ENCODE results near the gene SLC35E4.
"Not testable (repeated sequence)": the region's sequence is repeated elsewhere in the genome, so short reads cannot be mapped to it uniquely, and the experiment has no call there.

The SLC35E4 gene

DNA sequence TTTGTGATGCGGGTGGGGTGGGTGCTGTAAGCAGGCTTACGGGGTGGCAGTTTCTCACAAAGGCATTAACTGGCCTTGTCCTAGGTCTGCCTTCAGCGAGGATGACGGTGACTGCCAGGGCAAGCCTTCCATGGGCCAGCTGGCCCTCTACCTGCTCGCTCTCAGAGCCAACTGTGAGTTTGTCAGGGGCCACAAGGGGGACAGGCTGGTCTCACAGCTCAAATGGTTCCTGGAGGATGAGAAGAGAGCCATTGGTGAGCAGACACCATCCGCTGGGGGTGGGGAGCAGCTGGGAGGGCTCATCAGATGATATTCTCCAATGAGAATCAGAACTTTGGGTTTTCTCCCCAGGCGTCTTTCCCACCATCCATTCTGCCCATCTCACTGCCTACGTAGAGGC is 22.8 kb upstream of the SLC35E4 start:
- DNase-seq: no peak

DNA sequence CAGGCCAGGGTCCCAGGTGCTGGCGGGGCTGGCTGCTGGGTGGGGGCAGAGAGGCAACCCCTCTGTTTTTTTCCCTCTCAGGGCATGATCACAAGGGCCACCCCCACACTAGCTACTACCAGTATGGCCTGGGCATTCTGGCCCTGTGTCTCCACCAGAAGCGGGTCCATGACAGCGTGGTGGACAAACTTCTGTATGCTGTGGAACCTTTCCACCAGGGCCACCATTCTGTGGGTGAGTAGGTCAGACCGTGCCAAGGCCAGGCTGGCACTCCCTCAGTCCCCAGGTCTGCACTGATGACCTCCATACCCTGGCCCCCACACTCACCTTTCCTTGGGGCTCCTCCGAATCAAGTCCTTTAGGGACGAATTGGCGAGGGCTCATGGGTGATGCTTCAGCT is 21.3 kb upstream of the SLC35E4 start:
- DNase-seq: no peak

DNA sequence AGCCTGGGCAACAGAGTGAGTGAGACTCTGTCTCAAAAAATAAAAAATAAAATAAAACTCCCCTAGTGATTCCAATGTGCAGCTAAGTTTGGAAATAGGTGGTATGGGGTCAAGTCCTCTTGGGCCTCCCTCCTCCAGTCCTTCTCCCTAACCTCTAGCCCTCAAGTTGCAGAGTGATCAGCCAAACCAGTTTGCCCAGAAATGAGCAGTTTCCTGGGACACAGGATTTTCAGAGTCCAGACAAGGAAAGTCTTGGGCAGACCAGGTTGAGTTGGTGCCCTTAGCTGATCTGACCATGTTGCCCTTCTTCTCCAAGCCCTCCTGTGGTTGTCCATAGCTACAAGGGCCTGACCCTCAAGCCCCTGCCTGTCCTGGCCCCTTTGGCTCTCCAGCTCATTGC is 20.7 kb upstream of the SLC35E4 start:
- DNase-seq: no peak

DNA sequence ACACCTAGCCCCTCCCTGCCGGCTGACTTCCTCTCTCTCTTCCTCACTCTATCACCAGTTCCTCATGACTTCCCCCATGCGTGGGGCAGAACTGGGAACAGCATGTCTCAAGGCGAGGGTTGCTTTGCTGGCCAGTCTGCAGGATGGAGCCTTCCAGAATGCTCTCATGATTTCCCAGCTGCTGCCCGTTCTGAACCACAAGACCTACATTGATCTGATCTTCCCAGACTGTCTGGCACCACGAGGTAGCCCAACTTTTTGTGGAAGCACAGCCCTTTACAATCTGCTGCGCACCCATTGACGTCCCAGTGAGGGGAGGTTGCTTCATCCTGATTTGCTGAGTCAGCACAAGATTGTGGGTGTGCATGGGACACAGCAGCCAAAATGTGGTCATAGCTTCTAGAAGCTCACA is 20.0 kb upstream of the SLC35E4 start:
- DNase-seq: no peak

DNA sequence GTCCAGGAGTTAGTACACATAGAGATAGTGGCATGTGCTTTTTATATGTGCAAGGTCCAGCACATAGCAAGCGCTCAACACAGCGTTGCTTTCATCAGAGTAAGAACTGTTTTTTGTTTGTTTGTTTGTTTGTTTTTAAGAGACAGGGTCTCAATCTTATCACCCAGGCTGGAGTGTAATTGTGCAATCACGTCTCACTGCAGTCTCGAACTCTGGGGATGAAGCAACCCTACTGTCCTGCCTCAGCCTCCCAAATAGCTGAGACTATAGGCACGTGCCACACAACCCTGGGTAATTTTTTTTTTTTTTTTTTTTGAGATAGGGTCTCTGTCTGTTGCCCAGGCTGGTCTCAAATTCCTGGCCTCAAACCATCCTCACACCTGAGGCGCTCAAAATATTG is 17.8 kb upstream of the SLC35E4 start:
- DNase-seq: no peak

DNA sequence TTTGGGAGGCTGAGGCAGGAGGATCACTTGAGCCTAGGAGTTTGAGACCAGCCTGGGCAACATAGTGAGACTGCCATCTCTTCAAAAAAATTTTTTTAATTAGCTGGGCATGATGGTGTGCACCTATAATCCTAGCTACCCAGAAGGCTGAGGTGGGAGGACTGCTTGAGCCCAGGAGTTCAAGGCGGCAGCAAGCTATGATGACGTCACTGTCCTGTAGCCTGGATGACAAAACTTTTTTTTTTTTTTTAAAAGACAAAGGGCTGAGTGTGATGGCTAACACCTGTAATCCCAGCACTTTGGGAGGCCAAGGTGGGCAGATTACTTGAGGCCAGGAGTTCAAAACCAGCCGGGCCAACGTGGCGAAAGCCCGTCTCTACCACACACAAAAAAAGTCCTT is 15.7 kb upstream of the SLC35E4 start:
- not testable (repeated sequence) for DNase-seq

DNA sequence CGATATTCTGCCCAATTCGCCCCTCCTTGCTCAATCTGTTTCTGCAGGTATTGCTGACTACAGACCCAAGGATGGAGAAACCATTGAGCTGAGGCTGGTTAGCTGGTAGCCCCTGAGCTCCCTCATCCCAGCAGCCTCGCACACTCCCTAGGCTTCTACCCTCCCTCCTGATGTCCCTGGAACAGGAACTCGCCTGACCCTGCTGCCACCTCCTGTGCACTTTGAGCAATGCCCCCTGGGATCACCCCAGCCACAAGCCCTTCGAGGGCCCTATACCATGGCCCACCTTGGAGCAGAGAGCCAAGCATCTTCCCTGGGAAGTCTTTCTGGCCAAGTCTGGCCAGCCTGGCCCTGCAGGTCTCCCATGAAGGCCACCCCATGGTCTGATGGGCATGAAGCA is 9.2 kb upstream of the SLC35E4 start:
- DNase-seq: no peak

GRCh38 chr22:30627471-30627870 is 8.1 kb upstream of the SLC35E4 start:
- DNase-seq: no peak

GRCh38 chr22:30628491-30628890 is 7.1 kb upstream of the SLC35E4 start:
- no peak for DNase-seq

- DNase-seq: not testable (repeated sequence)
Observed at GRCh38 chr22:30631469-30631868, 4.1 kb upstream of the SLC35E4 start.

GRCh38 chr22:30634471-30635233 is 929 bp upstream of the SLC35E4 start:
- DNase-seq: peak; percentile 88 to 94

- DNase-seq: no peak
Observed at GRCh38 chr22:30636226-30637077, 871 bp downstream of the SLC35E4 start.

- DNase-seq: no peak
Observed at GRCh38 chr22:30637701-30638114, 2.1 kb downstream of the SLC35E4 start.

GRCh38 chr22:30640361-30640760 is 4.8 kb downstream of the SLC35E4 start:
- no peak for DNase-seq

GRCh38 chr22:30640839-30641430 is 5.4 kb downstream of the SLC35E4 start:
- no peak for DNase-seq

GRCh38 chr22:30643055-30643875 is 7.7 kb downstream of the SLC35E4 start:
- DNase-seq: no peak

- no peak for DNase-seq
Observed at GRCh38 chr22:30646518-30647160, 11.1 kb downstream of the SLC35E4 start.

DNA sequence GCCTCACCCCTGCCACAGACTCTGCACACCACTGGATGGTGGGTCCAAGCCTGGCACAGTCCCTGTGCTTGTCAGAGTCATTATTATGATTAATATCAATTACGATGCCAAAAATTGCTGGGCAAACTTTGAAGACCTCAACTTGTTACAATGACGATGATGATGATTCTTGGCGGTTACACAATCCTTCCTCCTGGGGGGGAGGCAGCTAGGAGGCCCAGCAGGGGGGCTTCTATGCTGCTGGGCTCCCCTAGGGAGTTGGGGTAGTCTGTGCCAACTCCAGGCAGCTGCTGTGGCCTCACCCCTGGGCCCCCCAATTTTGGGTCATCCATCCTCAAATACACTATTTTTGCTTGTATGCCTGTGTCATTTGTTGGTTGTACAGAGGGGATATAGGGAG is 12.0 kb downstream of the SLC35E4 start:
- no peak for DNase-seq

- no peak for DNase-seq
Observed at GRCh38 chr22:30648825-30649224, 13.2 kb downstream of the SLC35E4 start.

DNA sequence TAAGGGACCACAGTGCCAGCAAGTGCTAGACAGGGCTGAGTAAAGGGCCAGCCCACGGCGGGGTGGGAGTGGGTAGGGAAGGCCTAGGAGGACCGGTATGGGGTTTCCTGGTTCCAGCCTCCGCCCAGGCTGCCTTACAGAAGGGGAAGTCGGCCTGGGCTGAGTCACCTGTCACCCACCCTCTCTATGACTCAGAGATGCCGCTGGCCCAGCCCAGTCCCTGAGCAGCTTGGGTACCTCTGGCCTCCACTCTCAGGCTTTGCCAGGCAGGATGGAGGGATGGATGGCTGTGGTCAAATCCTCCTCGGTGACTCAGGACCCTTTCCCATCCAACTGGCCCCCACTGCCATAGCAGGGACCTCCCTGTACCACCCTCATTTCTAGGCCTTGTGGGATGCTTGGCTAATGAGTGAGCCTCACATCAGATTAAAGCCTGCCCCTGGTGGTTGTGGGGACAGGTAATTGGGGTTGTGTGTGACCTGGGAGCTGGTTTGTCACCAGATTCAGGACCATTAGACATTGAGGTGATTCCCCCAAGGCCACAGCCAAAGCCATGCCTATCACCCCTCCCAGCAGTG is 13.9 kb downstream of the SLC35E4 start:
- DNase-seq: peak; percentile 74 to 81

GRCh38 chr22:30650508-30651116 is 15.0 kb downstream of the SLC35E4 start:
- no peak for DNase-seq

- no peak for DNase-seq
Observed at GRCh38 chr22:30652852-30653251, 17.3 kb downstream of the SLC35E4 start.

All from stimulated activated CD4-positive, alpha-beta T cell treated with anti-CD3 and anti-CD28 coated beads, Interleukin-2, amount 100 ng/mL, for 48 hours (primary cell).